A549 (cell line): ENCODE results near the gene TVP23A. TPM values are rescaled to one million over a fixed set of nuclear protein-coding genes. Genes with fewer than 3 reads are reported as not detected.

Experiments used
- ATAC-seq, 2 experiments: fragments of 200-7000 bp in 1 of 2; fragments of >200 bp in 1 of 2; cut with Nextera tagmentation in 1 of 2; cut with Tn5 transposase in 1 of 2; 3 replicates each; pipeline versions ENCODE4 v1.8.0 to v1.9.1; 2018 to 2020; ENCODE audit warnings: mild to moderate bottlenecking in 1 of 2, moderate library complexity in 1 of 2
- CTCF ChIA-PET: fragments of 300-600 bp; sonication (Branson Sonifier 250); formaldehyde crosslinking; extraction: SDS; loops from one replicate; lab custom pipeline; 2021; ENCODE audit warnings: antibody characterized with exemption, inconsistent platforms; lab: Yijun Ruan, JAX
- POLR2A ChIA-PET: fragments of 350-600 bp; formaldehyde crosslinking; extraction: SDS; loops from one replicate; lab custom pipeline; 2021; ENCODE audit warnings: antibody characterized with exemption, inconsistent platforms; lab: Yijun Ruan, JAX
- DNase-seq, 2 experiments: peaks; one replicate each; pipeline versions ENCODE4 v3.0.0 to v3.0.0-alpha.2; 2011 to 2016; ENCODE audit warnings: low read depth in 1 of 2, low spot score in 1 of 2
- FAIRE-seq: peaks from 2 replicates; lab custom pipeline; 2011; peaks lifted over from hg19 to GRCh38; lab: Jason Lieb, UNC
- H3K27ac ChIP-seq, 2 experiments: fragments of >200 bp; sonication (Bioruptor Twin); formaldehyde crosslinking; 3 replicates each; pipeline ENCODE4 v1.5.1; 2016 to 2017
- H3K4me1 ChIP-seq: fragments of >200 bp; sonication (Bioruptor Twin); formaldehyde crosslinking; 3 replicates; pipeline ENCODE4 v1.6.1; 2016
- H3K4me2 ChIP-seq: fragments of >200 bp; sonication (Bioruptor Twin); formaldehyde crosslinking; 3 replicates; pipeline ENCODE4 v1.6.1; 2016
- H3K4me3 ChIP-seq: fragments of >200 bp; sonication (Bioruptor Twin); formaldehyde crosslinking; 3 replicates; pipeline ENCODE4 v1.5.1; 2016
- H3K9me3 ChIP-seq: fragments of >200 bp; sonication (Bioruptor Twin); formaldehyde crosslinking; 3 replicates; pipeline ENCODE4 v1.6.1; 2016
- ATOH8 ChIP-seq: fragments of 250-450 bp; sonication (Bioruptor Pico); IDR thresholded peaks from 2 replicates; pipeline ENCODE4 v1.5.0; 2020; ENCODE audit warnings: low read depth, mild to moderate bottlenecking, moderate library complexity
- BHLHE40 ChIP-seq: IDR thresholded peaks from 2 replicates; pipeline ENCODE4 v1.6.1; 2012; ENCODE audit warnings: low read depth, low read length, inconsistent platforms
- CHD2 ChIP-seq: fragments of 150-350 bp; IDR thresholded peaks from 2 replicates; pipeline ENCODE4 v1.6.1; 2014; ENCODE audit warnings: low read length; ENCODE audit not compliant: partially characterized antibody
- CHD4 ChIP-seq: fragments of 200-600 bp; sonication (generic); IDR thresholded peaks from 2 replicates; pipeline ENCODE4 v1.6.1; 2016; ENCODE audit warnings: antibody characterized with exemption, mild to moderate bottlenecking, borderline replicate concordance
- EHF ChIP-seq: fragments of 250-450 bp; sonication (Bioruptor Pico); IDR thresholded peaks from 2 replicates; pipeline ENCODE4 v1.5.0; 2020; ENCODE audit warnings: mild to moderate bottlenecking
- EHMT2 ChIP-seq: fragments of 200-600 bp; sonication (generic); IDR thresholded peaks from 2 replicates; pipeline ENCODE4 v1.6.1; 2016; ENCODE audit warnings: antibody characterized with exemption, low read depth, mild to moderate bottlenecking, moderate library complexity
- EP300 ChIP-seq, 2 experiments: fragments of >200 bp; sonication (Bioruptor Twin); formaldehyde crosslinking; IDR thresholded peaks; 2 replicates in 1 of 2; 3 replicates in 1 of 2; pipeline ENCODE4 v1.6.1; 2016 to 2017
- FOXS1 ChIP-seq: fragments of 250-450 bp; sonication (Bioruptor Pico); IDR thresholded peaks from 2 replicates; pipeline ENCODE4 v1.5.0; 2020; ENCODE audit warnings: mild to moderate bottlenecking, moderate library complexity
- GATA3 ChIP-seq: IDR thresholded peaks from 2 replicates; pipeline ENCODE4 v1.6.1; 2012; ENCODE audit warnings: borderline replicate concordance
- HEYL ChIP-seq: fragments of 250-450 bp; sonication (Bioruptor Pico); IDR thresholded peaks from 2 replicates; pipeline ENCODE4 v1.8.0; 2021; ENCODE audit warnings: mild to moderate bottlenecking, moderate library complexity
- HMGXB4 ChIP-seq: fragments of 250-450 bp; sonication (Bioruptor Pico); IDR thresholded peaks from 2 replicates; pipeline ENCODE4 v1.5.0; 2021; ENCODE audit warnings: mild to moderate bottlenecking, moderate library complexity, borderline replicate concordance
- HOXB13 ChIP-seq: fragments of 250-450 bp; sonication (Bioruptor Pico); IDR thresholded peaks from 2 replicates; pipeline ENCODE4 v1.5.0; 2020; ENCODE audit warnings: low read depth, mild to moderate bottlenecking, moderate library complexity
- HOXB5 ChIP-seq: fragments of 250-450 bp; sonication (Bioruptor Pico); IDR thresholded peaks from 2 replicates; pipeline ENCODE4 v1.5.0; 2020; ENCODE audit warnings: mild to moderate bottlenecking, moderate library complexity
- KDM1A ChIP-seq: fragments of 200-600 bp; sonication (generic); IDR thresholded peaks from 2 replicates; pipeline ENCODE4 v1.6.1; 2016; ENCODE audit warnings: low read depth, mild to moderate bottlenecking
- MYC ChIP-seq: IDR thresholded peaks from 2 replicates; pipeline ENCODE4 v1.6.1; 2012; ENCODE audit warnings: mild to moderate bottlenecking, inconsistent platforms, low read length, improper control_type of control experiment, borderline replicate concordance
- NPAS2 ChIP-seq: fragments of 250-450 bp; sonication (Bioruptor Pico); IDR thresholded peaks from 2 replicates; pipeline ENCODE4 v1.8.0; 2022; ENCODE audit warnings: mild to moderate bottlenecking, moderate library complexity, borderline replicate concordance
- POLR2A ChIP-seq: IDR thresholded peaks from 2 replicates; pipeline ENCODE4 v1.6.1; 2012; ENCODE audit warnings: mild to moderate bottlenecking, low read length
- SMC3 ChIP-seq: fragments of >200 bp; sonication (Bioruptor Twin); formaldehyde crosslinking; IDR thresholded peaks from 3 replicates; pipeline ENCODE4 v1.6.1; 2018; ENCODE audit warnings: inconsistent platforms
- TFCP2L1 ChIP-seq: fragments of 250-450 bp; sonication (Bioruptor Pico); IDR thresholded peaks from 2 replicates; pipeline ENCODE4 v1.5.0; 2021; ENCODE audit warnings: mild to moderate bottlenecking
- TP53 ChIP-seq: fragments of 250-450 bp; sonication (Bioruptor Pico); IDR thresholded peaks from 2 replicates; pipeline ENCODE4 v1.5.0; 2021; ENCODE audit warnings: mild to moderate bottlenecking, moderate library complexity
- ZC3H11A ChIP-seq: fragments of 450-650 bp; IDR thresholded peaks from 2 replicates; pipeline ENCODE4 v1.6.1; 2014; ENCODE audit warnings: antibody characterized with exemption, mild to moderate bottlenecking
- ZNF302 ChIP-seq: fragments of 250-450 bp; sonication (Bioruptor Pico); IDR thresholded peaks from 2 replicates; pipeline ENCODE4 v1.9.0; 2021; ENCODE audit warnings: inconsistent platforms, mild to moderate bottlenecking, moderate library complexity
- WGBS: methylation state at CpG from one replicate; pipeline ENCODE4 v1.1.6; 2017; ENCODE audit errors: missing lambda C conversion rate; 5-methylcytosine and 5-hydroxymethylcytosine counted together
- polyA plus RNA-seq, 4 experiments: library from polyadenylated mRNA; depleted of rRNA in 3 of 4; stranded (reverse); fragments of >200 nt; fragmentation: RNase III in 1 of 4; extraction: RNeasy Plus Mini Kit Qiagen cat#74134 plus additional on column Dnase treatment in 1 of 4; gene quantifications; 2 replicates in 3 of 4; 3 replicates in 1 of 4; pipeline ENCODE4 v1.2.3, GENCODE V29; 2011 to 2017
- TF ChIP-seq, protein P1 (sequence below): IDR thresholded peaks from 2 replicates; pipeline ENCODE4 v1.6.1; 2012
- TF ChIP-seq, protein P2 (sequence below): fragments of >200 bp; sonication (Bioruptor Twin); formaldehyde crosslinking; IDR thresholded peaks from 3 replicates; pipeline ENCODE4 v1.5.1; 2016

Gene TVP23A
- polyA plus RNA-seq, 2 of the 4 experiments (the other 2 are of a cell fraction): 0.03 TPM; not detected in 1

- Histone ChIP-seq H3K4me1 (peaks cover 12% of the 10 kb centered on the region; the same call in 1 of the 3 replicates), H3K9me3 (no peaks in the 10 kb centered on the region), H3K4me3 (no peak overlapping the region), H3K4me2 (no peak overlapping the region), H3K27ac (no peak overlapping the region)
- CTCF ChIA-PET: interaction anchor here (0.7 to 1.8 kb wide), 2 partner anchors 8 to 787 kb away, joined by 3 to 6 read pairs; no protein-coding TSS in a partner anchor
- POLR2A ChIA-PET: no interaction called here
- DNase-seq (no peak), FAIRE-seq (no peak), ATAC-seq (no peak)
- WGBS: 93% methylated on average over 2 of the region's 2 CpGs
- TF ChIP-seq EHMT2 (no peak), ZC3H11A (no peak), GATA3 (no peak), POLR2A (no peak), HMGXB4 (no peak), CHD2 (no peak), HOXB5 (no peak), BHLHE40 (no peak), HEYL (CRISPR knock-in tag) (no peak)
- TF ChIP-seq, protein P1, sequence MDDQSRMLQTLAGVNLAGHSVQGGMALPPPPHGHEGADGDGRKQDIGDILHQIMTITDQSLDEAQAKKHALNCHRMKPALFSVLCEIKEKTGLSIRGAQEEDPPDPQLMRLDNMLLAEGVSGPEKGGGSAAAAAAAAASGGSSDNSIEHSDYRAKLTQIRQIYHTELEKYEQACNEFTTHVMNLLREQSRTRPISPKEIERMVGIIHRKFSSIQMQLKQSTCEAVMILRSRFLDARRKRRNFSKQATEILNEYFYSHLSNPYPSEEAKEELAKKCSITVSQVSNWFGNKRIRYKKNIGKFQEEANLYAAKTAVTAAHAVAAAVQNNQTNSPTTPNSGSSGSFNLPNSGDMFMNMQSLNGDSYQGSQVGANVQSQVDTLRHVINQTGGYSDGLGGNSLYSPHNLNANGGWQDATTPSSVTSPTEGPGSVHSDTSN: no peak
Observed at GRCh38 chr16:10745841-10746240, 72.8 kb downstream of the TVP23A start.

DNA sequence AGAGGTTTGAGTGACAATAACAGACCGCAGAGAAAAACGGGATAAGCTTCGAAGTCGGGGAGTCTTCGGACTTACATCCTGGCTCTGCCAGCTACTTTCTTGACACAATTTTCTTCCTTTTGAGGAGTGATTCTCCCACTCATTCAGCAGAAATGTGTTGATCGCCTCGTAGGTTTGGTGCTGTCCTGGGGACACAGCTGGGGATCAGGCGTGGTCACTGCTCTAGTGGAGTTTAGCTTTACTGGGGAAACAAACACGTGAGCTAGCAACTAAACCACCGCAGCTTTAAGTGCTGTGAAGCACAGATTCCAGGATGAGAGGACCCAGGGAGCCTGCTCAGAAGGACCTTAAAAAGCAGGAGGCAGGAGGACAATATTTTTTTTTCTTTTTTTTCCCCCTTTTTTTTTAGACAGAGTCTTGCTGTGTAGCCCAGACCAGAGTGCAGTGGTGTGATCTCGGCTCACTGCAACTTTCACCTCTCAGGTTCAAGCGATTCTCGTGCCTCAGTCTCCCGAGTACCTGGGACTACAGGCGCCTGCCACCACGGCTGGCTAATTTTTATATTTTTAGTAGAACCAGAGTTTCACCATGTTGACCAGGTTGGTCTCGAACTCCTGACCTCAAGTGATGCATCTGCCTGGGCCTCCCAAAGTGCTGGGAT lies 74.1 kb downstream of the TVP23A start:
- Histone ChIP-seq H3K4me3 (peak overlapping the region; percentile 46), H3K4me1 (peaks cover 12% of the 10 kb centered on the region; the same call in 1 of the 3 replicates), H3K9me3 (no peaks in the 10 kb centered on the region), H3K4me2 (peak overlapping the region; percentile 84), H3K27ac (peak overlapping the region; percentile 70 to 95)
- peak; percentile 25 to 35; a peak in 5 of 6 replicates for ATAC-seq
- 37% methylated on average over 17 of the region's 17 CpGs for WGBS
- TF ChIP-seq HOXB13 (CRISPR knock-in tag) (no peak), FOXS1 (CRISPR knock-in tag) (no peak), CHD2 (no peak), EP300 (IDR thresholded peaks at IDR 0.05) (no peak), SMC3 (no peak), EHF (no peak), NPAS2 (CRISPR knock-in tag) (no peak), CHD4 (no peak), ZNF302 (CRISPR knock-in tag) (no peak), KDM1A (no peak), ATOH8 (CRISPR knock-in tag) (no peak), MYC (no peak), TFCP2L1 (CRISPR knock-in tag) (no peak), TP53 (no peak)
- TF ChIP-seq, protein P2, sequence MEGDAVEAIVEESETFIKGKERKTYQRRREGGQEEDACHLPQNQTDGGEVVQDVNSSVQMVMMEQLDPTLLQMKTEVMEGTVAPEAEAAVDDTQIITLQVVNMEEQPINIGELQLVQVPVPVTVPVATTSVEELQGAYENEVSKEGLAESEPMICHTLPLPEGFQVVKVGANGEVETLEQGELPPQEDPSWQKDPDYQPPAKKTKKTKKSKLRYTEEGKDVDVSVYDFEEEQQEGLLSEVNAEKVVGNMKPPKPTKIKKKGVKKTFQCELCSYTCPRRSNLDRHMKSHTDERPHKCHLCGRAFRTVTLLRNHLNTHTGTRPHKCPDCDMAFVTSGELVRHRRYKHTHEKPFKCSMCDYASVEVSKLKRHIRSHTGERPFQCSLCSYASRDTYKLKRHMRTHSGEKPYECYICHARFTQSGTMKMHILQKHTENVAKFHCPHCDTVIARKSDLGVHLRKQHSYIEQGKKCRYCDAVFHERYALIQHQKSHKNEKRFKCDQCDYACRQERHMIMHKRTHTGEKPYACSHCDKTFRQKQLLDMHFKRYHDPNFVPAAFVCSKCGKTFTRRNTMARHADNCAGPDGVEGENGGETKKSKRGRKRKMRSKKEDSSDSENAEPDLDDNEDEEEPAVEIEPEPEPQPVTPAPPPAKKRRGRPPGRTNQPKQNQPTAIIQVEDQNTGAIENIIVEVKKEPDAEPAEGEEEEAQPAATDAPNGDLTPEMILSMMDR: no peak
- no peak for FAIRE-seq
- POLR2A ChIA-PET: interaction anchor here (0.6 to 1.8 kb wide), 28 partner anchors 8 to 1777 kb away, joined by 3 to 13 read pairs (median 4); partner anchors contain the start of genes ATF7IP2, DEXI, HAPSTR1 and SOCS1
- DNase-seq: peak in 1 of 2 experiments; percentile 25
- CTCF ChIA-PET: interaction anchor here (0.6 to 2.0 kb wide), 5 partner anchors 13 to 230 kb away, joined by 3 to 6 read pairs (median 5); no protein-coding TSS in a partner anchor
